COLO829 (cell line): Measurements from ENCODE around the gene TIMP3.

Source experiments
- DNase-seq: peaks from one replicate; pipeline ENCODE4 v3.0.0; 2012; ENCODE audit warnings: low spot score

Gene TIMP3

DNA sequence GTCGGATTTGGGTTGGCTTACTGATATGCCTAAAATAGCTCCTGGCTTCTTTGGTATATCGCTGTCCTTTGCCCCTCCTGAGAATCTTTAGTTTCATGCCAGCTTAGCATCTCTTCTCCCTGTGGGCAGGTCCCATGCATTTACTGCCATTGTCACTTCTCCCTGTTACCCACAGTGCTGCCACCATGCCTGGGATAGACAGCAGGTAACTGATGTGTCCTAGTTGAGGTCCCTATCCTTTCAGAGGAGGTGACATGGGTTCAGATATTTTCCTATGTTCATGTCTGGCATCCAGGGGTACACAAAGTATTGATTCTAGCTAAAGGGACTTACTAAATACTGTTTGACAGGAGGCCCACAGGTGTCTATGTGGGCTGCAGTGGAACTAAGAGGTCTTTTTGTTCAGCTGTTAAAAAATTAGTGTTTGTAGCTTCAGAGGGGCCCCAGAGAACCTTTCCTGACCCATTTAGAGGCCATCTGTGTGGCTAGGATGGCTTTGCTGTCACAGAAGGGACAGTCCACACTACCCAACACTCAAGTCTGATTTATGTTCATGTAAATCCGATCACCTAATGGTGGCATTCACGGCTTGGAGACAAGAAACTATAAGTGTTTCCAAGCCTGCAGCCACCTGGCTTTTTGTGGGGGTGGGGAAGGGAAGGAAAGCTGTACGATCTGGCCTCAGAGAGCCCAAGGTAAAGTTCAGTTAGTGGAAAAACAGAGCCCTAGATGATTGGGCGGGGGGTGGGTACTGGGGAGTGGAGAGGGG is 8.5 kb downstream of the TIMP3 start:
- no peak for DNase-seq

- DNase-seq: no peak
These were observed 9.1 kb downstream of the TIMP3 start for GRCh38 chr22:32810555-32811133.

- no peak for DNase-seq
These were observed 10.5 kb downstream of the TIMP3 start for GRCh38 chr22:32811788-32812545.

DNA sequence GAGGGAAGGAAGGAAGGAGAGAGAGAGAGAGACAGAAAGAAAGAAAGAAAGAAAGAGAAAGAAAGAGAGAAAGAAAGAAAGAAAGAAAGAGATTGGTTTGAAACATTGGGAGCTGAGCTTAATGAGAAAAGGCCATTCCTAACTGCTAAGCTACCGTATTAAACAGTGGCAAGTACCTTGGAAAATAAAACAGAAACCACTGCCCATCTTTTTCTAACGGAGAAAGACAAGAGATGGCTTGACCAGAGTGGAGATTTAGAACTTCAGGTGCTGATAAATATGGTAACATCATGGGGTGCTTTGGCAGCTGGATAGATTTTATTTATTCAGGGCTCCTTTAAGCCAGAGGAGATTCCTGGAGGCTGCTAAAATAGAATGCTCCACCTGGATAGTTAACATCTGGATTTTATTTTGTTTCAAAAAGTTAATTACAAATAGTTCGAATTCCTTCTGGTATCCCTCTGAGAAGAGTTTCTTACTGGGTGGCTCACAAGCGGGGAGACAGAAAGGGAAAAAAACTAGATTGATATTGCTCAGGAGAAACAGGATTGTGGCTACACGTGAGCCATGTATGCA is 12.9 kb downstream of the TIMP3 start:
- no peak for DNase-seq

DNA sequence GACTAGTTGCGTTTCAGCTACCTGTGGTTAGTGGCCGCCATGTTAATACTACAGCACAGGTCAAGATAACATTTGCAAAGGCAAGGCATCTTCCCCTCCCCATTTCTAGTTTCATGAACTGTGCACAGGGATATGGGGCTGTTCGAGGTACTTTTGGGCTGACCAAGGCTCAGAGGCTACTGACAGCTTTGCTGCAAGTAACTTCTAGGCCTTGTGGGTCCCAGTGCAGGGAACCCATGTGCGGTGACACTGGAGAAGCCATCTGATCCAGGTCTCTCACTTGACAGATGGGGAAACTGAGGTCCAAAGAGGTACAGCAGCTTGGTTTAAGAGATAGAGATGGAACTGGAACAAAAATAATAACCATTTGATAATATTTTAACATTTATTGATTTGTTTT is 13.6 kb downstream of the TIMP3 start:
- no peak for DNase-seq

- DNase-seq: no peak
These were observed 14.4 kb downstream of the TIMP3 start for GRCh38 chr22:32815943-32816342.

DNA sequence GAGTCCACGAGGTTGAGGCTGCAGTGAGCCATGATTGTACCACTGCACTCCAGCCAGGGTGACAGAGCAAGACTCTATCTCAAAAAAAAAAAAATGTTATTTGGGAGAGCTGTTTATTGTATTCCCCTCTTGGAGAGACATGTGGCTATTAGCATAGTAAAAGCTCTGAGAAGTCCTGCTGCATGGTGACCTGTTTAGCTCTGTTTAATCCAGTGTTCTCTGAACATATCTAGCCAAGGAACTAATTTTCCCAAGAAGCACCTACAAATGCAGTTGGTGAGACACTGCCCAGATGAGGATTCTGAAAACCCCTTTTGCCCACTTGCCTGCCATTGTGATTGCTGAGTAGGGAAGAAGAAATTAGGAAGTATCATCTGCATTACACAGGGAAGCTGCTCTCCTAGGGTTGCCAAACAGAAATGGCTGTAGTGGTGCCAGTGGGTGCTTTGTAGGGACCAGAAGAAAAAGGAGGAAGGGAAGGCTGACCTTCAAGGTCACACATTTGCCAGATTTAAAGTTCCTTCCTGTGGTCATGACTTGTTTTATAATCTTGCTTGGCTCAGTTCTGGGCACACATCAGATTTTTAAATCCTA is 15.7 kb downstream of the TIMP3 start:
- no peak for DNase-seq

DNA sequence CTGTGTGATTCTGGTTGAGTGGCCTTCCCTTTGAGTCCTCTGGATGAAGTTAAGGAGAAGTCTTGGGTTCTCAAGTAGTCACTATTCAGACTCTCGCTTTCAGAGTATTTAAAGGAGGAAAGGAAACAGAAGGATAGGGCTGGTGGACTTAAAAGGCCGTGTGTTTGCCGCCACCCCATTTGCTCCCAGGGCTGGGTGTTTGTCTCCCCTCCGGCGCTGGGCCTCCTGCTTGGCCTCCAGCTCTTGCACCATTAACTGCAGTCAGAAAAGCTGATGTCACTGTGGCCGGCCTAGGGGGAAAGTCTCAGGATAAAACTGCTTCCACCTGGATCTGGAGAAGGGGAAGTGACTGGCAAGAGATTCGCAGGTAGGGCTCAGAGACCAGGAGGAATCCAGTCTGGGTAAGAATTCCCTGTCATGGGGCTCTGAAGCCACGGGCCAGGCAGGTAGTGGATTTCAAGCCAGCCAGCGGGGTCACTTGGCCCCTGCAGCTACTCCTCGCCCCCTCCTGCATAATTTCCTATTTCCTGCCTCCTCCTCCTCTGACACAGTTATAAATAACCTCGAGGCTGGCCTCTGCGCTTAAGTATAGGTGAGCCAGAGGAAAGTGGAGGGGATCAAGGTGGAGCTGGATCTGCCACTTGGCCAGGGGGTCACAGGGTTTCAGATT is 17.1 kb downstream of the TIMP3 start:
- no peak for DNase-seq

DNA sequence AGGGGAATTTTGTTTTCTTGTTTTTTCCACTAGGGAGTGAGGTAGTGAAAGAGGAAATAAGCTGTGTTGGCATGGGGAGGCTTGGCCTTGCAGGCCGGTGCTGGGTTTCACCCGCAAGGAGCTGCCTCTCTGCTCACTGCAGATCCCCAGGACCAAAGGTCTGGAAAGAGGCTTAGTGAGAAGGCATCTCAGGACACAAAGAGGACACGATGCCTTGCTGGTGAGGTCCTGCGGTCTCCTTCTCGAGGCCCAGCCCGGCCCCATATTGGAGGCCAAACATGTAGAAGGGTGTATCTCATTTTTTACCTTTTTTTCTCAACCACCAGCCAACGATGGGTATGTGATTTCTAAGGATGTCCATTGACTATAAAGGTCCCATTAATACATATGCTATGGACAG is 17.6 kb downstream of the TIMP3 start:
- no peak for DNase-seq

- DNase-seq: no peak
These were observed 18.9 kb downstream of the TIMP3 start for GRCh38 chr22:32820131-32821119.

GRCh38 chr22:32822179-32822877 is 20.8 kb downstream of the TIMP3 start:
- no peak for DNase-seq

GRCh38 chr22:32823024-32823730 is 21.7 kb downstream of the TIMP3 start:
- no peak for DNase-seq

- DNase-seq: no peak
These were observed 23.2 kb downstream of the TIMP3 start for GRCh38 chr22:32824531-32825312.

- DNase-seq: no peak
These were observed 25.0 kb downstream of the TIMP3 start for GRCh38 chr22:32826537-32826936.

GRCh38 chr22:32827049-32827602 is 25.6 kb downstream of the TIMP3 start:
- no peak for DNase-seq

- no peak for DNase-seq
These were observed 26.6 kb downstream of the TIMP3 start for GRCh38 chr22:32828150-32828549.

GRCh38 chr22:32828561-32828960 is 27.1 kb downstream of the TIMP3 start:
- DNase-seq: no peak

DNA sequence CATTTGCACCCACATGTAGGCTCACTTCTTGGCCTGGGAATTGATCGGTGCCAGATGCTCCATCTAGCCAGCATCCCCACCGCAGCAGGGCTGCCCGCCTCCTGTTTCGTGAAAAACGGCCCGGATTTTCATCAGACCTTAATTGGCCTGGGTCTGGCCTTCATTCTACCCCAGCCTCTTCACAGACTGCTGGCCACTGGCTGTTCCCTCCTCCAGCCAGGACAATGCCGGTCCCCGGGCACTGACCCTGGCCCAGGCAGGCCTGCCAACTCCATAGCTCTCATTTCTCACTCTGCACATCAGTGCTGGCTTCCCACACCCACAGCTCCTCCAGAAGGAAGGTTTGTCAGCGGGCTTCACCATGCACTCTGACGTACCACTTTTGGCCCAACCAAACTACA is 27.9 kb downstream of the TIMP3 start:
- no peak for DNase-seq
